ENCODE results near the gene POLR2F.

POLR2F gene

DNA sequence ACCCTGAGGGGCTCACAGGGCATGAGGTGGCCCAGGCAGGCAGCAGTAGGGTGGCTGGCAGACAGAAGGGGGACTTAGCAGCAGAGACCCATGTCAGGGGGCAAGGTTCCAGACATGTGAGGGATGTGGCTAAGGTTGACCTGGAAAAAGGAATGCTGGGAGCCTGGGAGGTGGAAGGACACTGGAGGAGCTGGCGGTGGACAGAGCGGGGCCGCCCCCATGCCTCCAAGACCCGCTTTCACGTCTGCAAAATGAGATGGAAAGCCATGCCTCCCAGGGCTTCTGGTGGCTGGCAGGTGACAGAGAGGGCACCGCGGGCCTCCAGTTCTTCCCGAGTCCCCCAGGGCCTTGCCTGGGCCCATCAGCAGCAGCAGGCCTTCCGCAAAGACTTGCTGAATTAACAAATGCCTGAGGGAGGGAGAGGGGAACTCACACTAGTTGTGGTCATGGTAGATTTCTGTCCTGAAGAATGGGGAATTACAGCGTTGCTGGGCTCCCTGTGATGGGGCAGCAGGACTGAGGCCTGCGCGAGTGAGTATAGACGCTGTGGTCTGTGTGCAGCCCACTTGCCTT lies 53.9 kb downstream of the POLR2F start:
- no peak for DNase-seq

- DNase-seq, result no peak
Measured at GRCh38 chr22:38009000-38009806, 55.7 kb downstream of the POLR2F start.

GRCh38 chr22:38012604-38013072 lies 59.1 kb downstream of the POLR2F start:
- DNase-seq, result no peak

DNA sequence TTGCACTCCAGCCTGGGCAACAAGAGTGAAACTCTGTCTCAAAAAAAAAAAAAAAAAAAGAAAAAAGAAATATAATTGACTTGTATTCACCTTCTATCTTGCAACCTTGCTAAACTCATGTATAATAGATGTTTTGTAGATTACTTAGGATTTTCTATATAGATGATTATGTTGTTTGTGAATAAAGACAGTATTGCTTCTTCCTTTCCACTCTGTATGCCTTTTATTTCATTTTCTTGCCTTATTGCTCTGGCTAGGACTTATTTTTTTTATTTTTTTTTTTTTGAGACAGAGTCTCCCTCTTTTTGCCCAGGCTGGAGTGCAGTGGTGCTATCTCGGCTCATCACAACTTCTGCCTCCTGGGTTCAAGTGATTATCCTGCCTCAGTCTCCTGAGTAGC lies 60.6 kb downstream of the POLR2F start:
- DNase-seq, result no peak

DNA sequence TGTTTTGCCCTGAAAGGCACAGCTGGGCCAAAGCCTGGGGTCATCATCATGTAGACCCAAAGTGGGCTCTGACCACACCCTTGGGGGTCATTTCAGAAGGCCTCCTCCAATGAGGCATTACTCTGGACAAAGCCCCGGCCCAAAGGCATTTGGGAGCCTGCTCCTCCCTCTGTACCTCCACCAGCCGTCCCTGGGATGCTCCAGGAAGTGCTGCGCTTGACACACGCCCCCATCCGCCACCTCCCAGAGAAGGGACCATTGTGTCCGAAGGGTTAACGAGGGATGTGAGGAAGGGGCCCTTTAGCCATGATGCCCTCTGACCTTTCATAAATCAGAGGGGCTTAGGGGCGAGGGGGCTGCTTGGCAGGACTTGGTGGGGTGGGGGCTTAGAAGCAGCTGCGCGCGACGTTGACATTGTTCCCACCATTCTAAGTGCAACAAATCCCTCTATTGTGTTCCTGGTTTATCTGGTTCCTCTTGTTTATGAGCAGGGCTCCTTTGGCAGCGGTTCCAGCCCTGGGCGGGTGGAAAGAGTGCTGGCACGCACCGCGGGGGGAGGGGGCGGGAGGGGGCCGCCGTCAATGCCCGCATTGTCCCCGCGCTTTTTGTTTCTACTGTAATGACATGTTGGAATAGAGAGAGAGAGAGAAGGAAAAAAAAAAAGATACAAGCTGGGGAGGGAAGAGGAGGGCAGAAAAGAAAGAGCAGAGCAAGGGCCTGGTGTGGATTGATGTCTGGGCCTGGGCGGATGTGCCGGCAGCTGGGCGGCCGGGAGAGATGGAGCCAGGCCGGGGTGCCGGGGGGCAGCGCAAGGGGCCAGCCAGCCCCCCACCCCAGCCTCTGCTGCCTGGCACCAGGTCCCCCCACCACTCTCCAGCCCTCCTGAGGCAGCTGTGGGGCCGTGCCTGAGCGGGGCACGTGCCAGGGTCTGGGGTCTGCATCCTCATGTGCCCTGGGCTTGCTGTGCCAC lies 63.0 kb downstream of the POLR2F start:
- no peak for DNase-seq

DNA sequence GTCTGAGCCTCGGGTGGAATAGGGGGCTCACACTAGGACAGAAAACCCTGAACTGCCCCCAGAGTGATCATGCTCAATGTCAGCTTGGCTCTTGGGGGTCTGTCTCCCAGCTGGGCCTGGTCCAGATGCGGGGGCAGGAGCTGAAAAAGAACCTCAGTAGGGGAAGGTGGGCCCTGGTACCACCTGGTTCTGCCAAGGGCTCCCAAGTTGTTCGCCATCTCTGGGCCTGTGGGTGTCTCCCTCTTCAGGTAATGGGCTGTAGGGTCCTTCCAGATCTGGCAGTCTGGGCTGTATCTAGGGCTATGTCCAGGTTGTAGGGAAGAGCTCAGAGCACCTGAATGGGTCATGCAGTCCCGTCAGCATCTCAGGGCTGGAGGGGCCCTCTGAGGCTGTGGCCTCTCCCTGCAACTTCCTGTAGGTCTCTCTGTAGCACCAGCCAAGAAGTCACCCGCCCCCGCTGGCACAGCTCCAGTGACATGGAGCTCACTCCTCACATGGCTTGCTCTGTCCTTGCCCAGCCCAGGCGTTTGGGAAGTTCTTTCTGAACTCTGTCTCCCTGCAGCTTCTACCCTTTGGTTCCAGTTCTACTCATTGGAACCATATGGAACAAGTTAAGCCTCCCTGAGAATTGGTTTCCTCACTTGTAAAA lies 63.9 kb downstream of the POLR2F start:
- DNase-seq, result no peak

GRCh38 chr22:38017939-38018885 lies 64.7 kb downstream of the POLR2F start:
- no peak for DNase-seq

Data from central memory CD4-positive, alpha-beta T cell (primary cell).